Neural cell (in vitro differentiated cells): ENCODE results near the gene C5orf47. TPM values are rescaled to one million over a fixed set of nuclear protein-coding genes. Genes with fewer than 3 reads are reported as not detected.

Experiments
- EZH2 ChIP-seq: fragments of 200-600, 300-800 bp; shearing (Covaris generic), sonication (generic); IDR thresholded peaks from 2 replicates; pipeline ENCODE4 v1.6.1; 2014; ENCODE audit warnings: antibody characterized with exemption, low read length, borderline replicate concordance, mild to moderate bottlenecking; ENCODE audit not compliant: insufficient read depth, poor library complexity, severe bottlenecking
- REST ChIP-seq: IDR thresholded peaks from 2 replicates; pipeline ENCODE4 v1.6.1; 2012; ENCODE audit warnings: borderline replicate concordance
- polyA plus RNA-seq: library from polyadenylated mRNA; depleted of rRNA; stranded (reverse); fragments of >200 nt; gene quantifications from 2 replicates; pipeline ENCODE4 v1.2.3, GENCODE V29; 2014

Gene C5orf47
- polyA plus RNA-seq, 1 donor from 2014 or later: 0.25 TPM

GRCh38 chr5:174053905-174054304 lies 64.9 kb downstream of the C5orf47 start (continued):
- no peak for TF ChIP-seq REST
- no peak for TF ChIP-seq EZH2

Other genes starting within 250 kb of the C5orf47 start
- gene CPEB4, start 100.8 kb upstream of the C5orf47 start, polyA plus RNA-seq: 37.9 and 42.2 TPM in 2 replicates
- gene NSG2, start 56.5 kb downstream of the C5orf47 start, polyA plus RNA-seq: 1,581 and 1,761 TPM in 2 replicates